HG03342 (cell line): Measurements from ENCODE around the gene BAZ1B.

Source experiments
- ATAC-seq: cut with Tn5 transposase; IDR thresholded peaks from one replicate; pipeline ENCODE4 v1.9.1; 2021; ENCODE audit warnings: mild to moderate bottlenecking, moderate library complexity; ENCODE audit not compliant: unreplicated experiment

Gene BAZ1B

GRCh38 chr7:73394422-73394821 lies 127.7 kb downstream of the BAZ1B start:
- ATAC-seq: no peak

DNA sequence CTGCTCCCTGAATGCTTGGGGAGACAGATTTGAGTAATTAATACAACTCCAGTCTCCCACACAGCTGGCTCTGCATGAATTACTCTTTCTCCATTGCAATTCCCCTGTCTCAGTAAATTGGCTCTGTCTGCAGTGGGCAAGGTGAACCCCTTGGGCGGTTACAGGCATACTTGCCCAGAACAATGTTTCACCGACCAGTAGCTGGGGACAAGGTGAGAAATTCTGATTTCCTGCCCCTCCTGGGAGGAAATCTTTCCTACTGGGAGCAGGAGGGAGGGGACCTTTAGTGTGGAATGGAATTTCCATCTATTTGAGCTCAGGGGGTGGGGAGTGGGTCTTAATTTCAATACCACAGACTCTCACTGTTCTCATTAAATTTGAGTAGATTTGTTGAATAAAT lies 130.7 kb downstream of the BAZ1B start:
- ATAC-seq: no peak
